Karpas-422 (cell line): ENCODE data around the gene OR52N5. TPM values are rescaled to one million over a fixed set of nuclear protein-coding genes. Genes with fewer than 3 reads are reported as not detected.

Source experiments
- DNase-seq: peaks from one replicate; pipeline ENCODE4 v3.0.0-alpha.2; 2015
- H2AFZ ChIP-seq: fragments of 200-600 bp; sonication (generic); 2 replicates; pipeline ENCODE4 v1.6.1; 2014; ENCODE audit warnings: antibody characterized with exemption, low read length, mixed read lengths
- H3K27ac ChIP-seq: fragments of 200-600 bp; sonication (generic); 2 replicates; pipeline ENCODE4 v1.5.1; 2014; ENCODE audit warnings: mild to moderate bottlenecking, low read length, moderate library complexity
- H3K27me3 ChIP-seq: fragments of 200-600 bp; sonication (generic); 2 replicates; pipeline ENCODE4 v1.6.1; 2014; ENCODE audit warnings: low read length, mixed read lengths
- H3K36me3 ChIP-seq: fragments of 200-600 bp; sonication (generic); 2 replicates; pipeline ENCODE4 v1.6.1; 2014; ENCODE audit warnings: low read length, mixed read lengths; ENCODE audit not compliant: insufficient read depth
- H3K4me1 ChIP-seq: fragments of 200-600 bp; sonication (generic); 2 replicates; pipeline ENCODE4 v1.6.1; 2014; ENCODE audit warnings: mild to moderate bottlenecking, low read length, mixed read lengths
- H3K4me2 ChIP-seq: fragments of 200-600 bp; sonication (generic); 2 replicates; pipeline ENCODE4 v1.6.1; 2014; ENCODE audit warnings: low read length, low read depth, mild to moderate bottlenecking; ENCODE audit not compliant: poor library complexity, severe bottlenecking
- H3K4me3 ChIP-seq: fragments of 200-600 bp; sonication (generic); 2 replicates; pipeline ENCODE4 v1.5.1; 2014; ENCODE audit warnings: mild to moderate bottlenecking, antibody characterized with exemption, low read length, mixed read lengths
- H3K79me2 ChIP-seq: fragments of 200-600 bp; sonication (generic); 2 replicates; pipeline ENCODE4 v1.6.1; 2014; ENCODE audit warnings: mild to moderate bottlenecking, low read length, mixed read lengths
- H3K9ac ChIP-seq: fragments of 200-600 bp; sonication (generic); 2 replicates; pipeline ENCODE4 v1.6.0; 2014; ENCODE audit warnings: low read length
- H3K9me2 ChIP-seq: fragments of 200-600 bp; sonication (generic), shearing (Covaris generic); replicated peaks from 2 replicates; pipeline ENCODE4 v1.6.0; 2014; ENCODE audit warnings: mild to moderate bottlenecking, low read length, moderate library complexity; ENCODE audit not compliant: insufficient read depth
- H3K9me3 ChIP-seq: fragments of 300-700, 200-600 bp; sonication (generic); 2 replicates; pipeline ENCODE4 v1.6.1; 2014; ENCODE audit warnings: low read length, mixed read lengths
- H4K20me1 ChIP-seq: fragments of 200-600 bp; sonication (generic); 2 replicates; pipeline ENCODE4 v1.6.1; 2014; ENCODE audit warnings: mild to moderate bottlenecking, antibody characterized with exemption, low read length, low read depth; ENCODE audit not compliant: insufficient read depth
- total RNA-seq: library from RNA; depleted of rRNA; stranded (reverse); fragments of >200 nt; shearing (Covaris generic); gene quantifications from 2 replicates; pipeline ENCODE4 v1.2.3, GENCODE V29; 2014; ENCODE audit warnings: low replicate concordance

Gene OR52N5
- total RNA-seq, 1 experiment from 2014 or later = not detected

DNA sequence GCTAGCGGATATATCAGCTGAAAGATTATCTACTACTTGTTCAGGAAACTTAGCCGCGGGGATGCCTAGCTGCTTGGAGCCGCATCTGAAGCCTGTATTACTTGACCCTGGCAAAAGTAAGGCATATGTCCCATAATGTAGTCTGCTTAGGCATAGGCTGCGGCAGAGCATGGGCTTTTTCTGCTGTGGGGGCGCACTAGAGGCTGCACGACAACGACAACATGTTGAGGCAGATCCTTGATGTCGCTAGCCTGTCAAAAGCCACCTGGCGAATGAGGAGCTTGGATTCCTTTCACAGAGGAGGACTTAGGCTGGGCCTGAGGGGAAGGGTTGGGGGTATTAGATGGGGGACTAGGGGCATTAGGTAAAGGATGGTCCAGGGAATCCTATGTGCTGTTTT lies 24.4 kb upstream of the OR52N5 start:
- Histone ChIP-seq H3K9me2 (no peaks in the 10 kb centered on the region), H3K27me3 (no peaks in the 10 kb centered on the region), H3K79me2 (no peaks in the 10 kb centered on the region), H3K4me2 (no peak overlapping the region), H3K36me3 (no peaks in the 10 kb centered on the region), H3K9ac (no peak overlapping the region), H3K4me1 (no peaks in the 10 kb centered on the region), H3K27ac (no peak overlapping the region), H4K20me1 (no peaks in the 10 kb centered on the region), H2AFZ (no peak overlapping the region), H3K4me3 (no peak overlapping the region), H3K9me3 (no peaks in the 10 kb centered on the region)
- DNase-seq = no peak

GRCh38 chr11:5803982-5804381 lies 20.8 kb upstream of the OR52N5 start:
- H3K36me3 ChIP-seq = no peaks in the 10 kb centered on the region
- H3K9ac ChIP-seq = no peak overlapping the region
- H3K4me3 ChIP-seq = no peak overlapping the region

DNA sequence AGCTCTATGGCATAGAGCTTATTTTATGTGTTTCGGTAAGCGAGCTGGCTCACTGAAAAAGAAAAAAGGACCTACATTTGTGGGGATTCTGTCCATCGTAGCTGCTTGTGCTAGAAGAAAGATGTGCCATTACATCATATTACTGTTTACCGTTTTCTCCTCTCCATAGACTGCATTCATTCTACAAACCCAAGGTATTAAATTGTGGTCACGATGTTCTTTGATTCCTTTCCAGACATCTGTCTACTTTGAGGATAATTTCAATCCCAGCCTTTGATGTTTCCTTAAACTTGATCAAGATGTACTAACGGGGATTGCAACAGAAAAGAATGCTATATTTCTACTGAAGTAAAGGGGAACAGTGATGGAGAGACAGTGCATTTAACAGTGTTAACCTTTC lies 13.4 kb upstream of the OR52N5 start:
- no peaks in the 10 kb centered on the region for H3K9me2 ChIP-seq
- no peaks in the 10 kb centered on the region for H3K9me3 ChIP-seq
- H3K36me3 ChIP-seq = no peaks in the 10 kb centered on the region
- no peaks in the 10 kb centered on the region for H3K27me3 ChIP-seq
- DNase-seq = no peak
- H3K4me3 ChIP-seq = no peak overlapping the region
- no peak overlapping the region for H3K9ac ChIP-seq
- no peaks in the 10 kb centered on the region for H3K79me2 ChIP-seq
- H4K20me1 ChIP-seq = no peaks in the 10 kb centered on the region
- no peaks in the 10 kb centered on the region for H3K4me1 ChIP-seq
- no peak overlapping the region for H3K4me2 ChIP-seq
- H3K27ac ChIP-seq = no peak overlapping the region
- no peak overlapping the region for H2AFZ ChIP-seq

More at GRCh38 chr11:5803982-5804381, 20.8 kb upstream of the OR52N5 start:
- Histone ChIP-seq H4K20me1 (no peaks in the 10 kb centered on the region), H3K27me3 (no peaks in the 10 kb centered on the region), H3K27ac (no peak overlapping the region), H3K4me1 (no peaks in the 10 kb centered on the region), H2AFZ (no peak overlapping the region), H3K79me2 (no peaks in the 10 kb centered on the region), H3K4me2 (no peak overlapping the region), H3K9me3 (no peaks in the 10 kb centered on the region), H3K9me2 (no peaks in the 10 kb centered on the region)
- no peak for DNase-seq

GRCh38 chr11:5791165-5791564 lies 8.0 kb upstream of the OR52N5 start, which contains the start of gene OR52N1:
OR52N1 (minus strand) TSS chr11:5791265; CDS start chr11:5788816, 2,449 bp downstream.
- Histone ChIP-seq H3K4me1 (no peaks in the 10 kb centered on the region), H3K36me3 (no peaks in the 10 kb centered on the region), H3K27me3 (no peaks in the 10 kb centered on the region), H3K9me3 (no peaks in the 10 kb centered on the region), H3K9me2 (no peaks in the 10 kb centered on the region), H3K4me2 (no peak within 1 kb of the TSS), H2AFZ (no peak within 1 kb of the TSS), H3K79me2 (no peaks in the 10 kb centered on the region), H3K9ac (no peak within 1 kb of the TSS), H3K27ac (no peak within 1 kb of the TSS), H3K4me3 (no peak within 1 kb of the TSS), H4K20me1 (no peaks in the 10 kb centered on the region)
- DNase-seq = no peak

DNA sequence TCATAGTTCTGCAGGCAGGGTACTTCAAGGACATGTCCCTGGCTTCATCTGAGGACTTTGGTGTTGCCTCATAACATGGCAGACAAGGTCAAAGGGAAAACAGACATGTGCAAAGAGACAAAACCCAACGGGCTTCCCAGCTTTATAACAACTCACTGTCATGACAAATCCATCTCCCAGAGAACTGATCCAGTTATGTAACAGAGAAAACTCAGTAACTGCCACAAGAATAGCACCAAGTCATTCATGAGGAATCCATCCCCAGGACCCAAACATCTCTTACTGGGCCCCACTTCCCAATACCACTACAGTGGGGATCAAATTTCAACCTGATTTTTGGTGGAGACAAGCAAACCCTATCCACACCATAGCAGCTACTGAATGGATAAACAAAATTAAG lies 16.1 kb downstream of the OR52N5 start:
- DNase-seq = no peak
- H3K4me1 ChIP-seq = no peaks in the 10 kb centered on the region
- H3K79me2 ChIP-seq = no peaks in the 10 kb centered on the region
- no peak overlapping the region for H3K4me3 ChIP-seq
- no peaks in the 10 kb centered on the region for H3K36me3 ChIP-seq
- H3K27me3 ChIP-seq = no peaks in the 10 kb centered on the region
- H2AFZ ChIP-seq = no peak overlapping the region
- H3K9ac ChIP-seq = no peak overlapping the region
- no peak overlapping the region for H3K4me2 ChIP-seq
- H3K9me3 ChIP-seq = no peaks in the 10 kb centered on the region
- no peaks in the 10 kb centered on the region for H3K9me2 ChIP-seq
- H3K27ac ChIP-seq = no peak overlapping the region
- H4K20me1 ChIP-seq = no peaks in the 10 kb centered on the region

GRCh38 chr11:5753943-5754342 lies 29.2 kb downstream of the OR52N5 start, which contains the start of gene OR52N4:
OR52N4 (plus strand) TSS chr11:5754243; CDS start chr11:5754741, 498 bp downstream.
- Histone ChIP-seq H3K79me2 (no peaks in the 10 kb centered on the region), H3K4me3 (no peak within 1 kb of the TSS), H3K36me3 (no peaks in the 10 kb centered on the region), H3K4me1 (no peaks in the 10 kb centered on the region), H3K27ac (no peak within 1 kb of the TSS), H4K20me1 (no peaks in the 10 kb centered on the region), H3K9ac (no peak within 1 kb of the TSS), H3K9me2 (no peaks in the 10 kb centered on the region), H3K9me3 (no peaks in the 10 kb centered on the region), H3K4me2 (no peak within 1 kb of the TSS), H2AFZ (no peak within 1 kb of the TSS), H3K27me3 (no peaks in the 10 kb centered on the region)
- no peak for DNase-seq

- Histone ChIP-seq H3K36me3 (no peaks in the 10 kb centered on the region), H2AFZ (no peak overlapping the region), H4K20me1 (no peaks in the 10 kb centered on the region), H3K27me3 (no peaks in the 10 kb centered on the region), H3K9me2 (no peaks in the 10 kb centered on the region), H3K9me3 (no peaks in the 10 kb centered on the region), H3K27ac (no peak overlapping the region), H3K4me1 (no peaks in the 10 kb centered on the region), H3K79me2 (no peaks in the 10 kb centered on the region), H3K4me2 (no peak overlapping the region), H3K4me3 (no peak overlapping the region), H3K9ac (no peak overlapping the region)
- no peak for DNase-seq
Measured at GRCh38 chr11:5749836-5750235, 33.3 kb downstream of the OR52N5 start.

DNA sequence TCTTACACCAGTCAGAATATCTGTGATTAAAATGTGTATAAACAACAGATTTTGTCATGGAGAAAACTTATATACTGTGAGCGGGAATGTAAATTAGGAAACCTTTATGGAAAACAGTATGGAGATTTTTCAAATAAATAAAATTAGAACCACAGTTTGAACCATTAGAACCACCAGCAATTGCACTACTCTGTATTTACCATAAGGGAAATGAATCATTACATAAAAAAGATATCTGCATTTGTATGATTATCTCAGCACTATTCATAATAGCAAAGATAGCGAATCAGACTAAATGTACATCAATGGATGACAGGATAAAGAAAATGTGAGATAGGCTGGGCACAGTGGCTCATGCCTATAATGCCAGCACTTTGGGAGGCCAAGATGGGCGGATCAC lies 36.5 kb downstream of the OR52N5 start:
- Histone ChIP-seq H3K9me2 (no peaks in the 10 kb centered on the region), H3K27ac (no peak overlapping the region), H3K9ac (no peak overlapping the region), H3K36me3 (no peaks in the 10 kb centered on the region), H2AFZ (no peak overlapping the region), H3K9me3 (0 out of 2 replicates have a peak, but pooled peaks cover under 1% of the 10 kb centered on the region), H3K4me2 (no peak overlapping the region), H3K27me3 (no peaks in the 10 kb centered on the region), H3K4me1 (no peaks in the 10 kb centered on the region), H4K20me1 (no peaks in the 10 kb centered on the region), H3K4me3 (no peak overlapping the region), H3K79me2 (no peaks in the 10 kb centered on the region)
- no peak for DNase-seq

GRCh38 chr11:5738431-5738830 lies 44.7 kb downstream of the OR52N5 start:
- H3K4me3 ChIP-seq = no peak overlapping the region
- no peaks in the 10 kb centered on the region for H4K20me1 ChIP-seq
- no peak overlapping the region for H3K27ac ChIP-seq
- H2AFZ ChIP-seq = no peak overlapping the region
- H3K36me3 ChIP-seq = no peaks in the 10 kb centered on the region
- DNase-seq = no peak
- H3K9me2 ChIP-seq = no peaks in the 10 kb centered on the region
- H3K9me3 ChIP-seq = 0 out of 2 replicates have a peak, but pooled peaks cover 4% of the 10 kb centered on the region
- no peak overlapping the region for H3K4me2 ChIP-seq
- H3K79me2 ChIP-seq = no peaks in the 10 kb centered on the region
- no peaks in the 10 kb centered on the region for H3K4me1 ChIP-seq
- H3K9ac ChIP-seq = no peak overlapping the region
- H3K27me3 ChIP-seq = no peaks in the 10 kb centered on the region
